H1 (cell line): Measurements from ENCODE around the gene RPS6KA2. TPM values are rescaled to one million over a fixed set of nuclear protein-coding genes. Genes with fewer than 3 reads are reported as not detected.

Source experiments
- CTCF ChIA-PET: fragments of 300-600 bp; sonication (Branson Sonifier 250); formaldehyde crosslinking; loops from one replicate; lab custom pipeline; 2021; ENCODE audit not compliant: partially characterized antibody; lab: Charles Lee
- POLR2A ChIA-PET: fragments of 300-600 bp; sonication (Branson Sonifier 250); formaldehyde crosslinking; loops from one replicate; lab custom pipeline; 2021; ENCODE audit warnings: inconsistent platforms; ENCODE audit not compliant: partially characterized antibody; lab: Charles Lee
- DNase-seq, 2 experiments: peaks; one replicate each; pipeline versions ENCODE4 v3.0.0 to v3.0.0-alpha.2; 2010 to 2022; ENCODE audit warnings: low spot score in 2 of 2, low read depth in 1 of 2, mixed read lengths in 1 of 2
- FAIRE-seq: peaks from 2 replicates; lab custom pipeline; 2011; peaks lifted over from hg19 to GRCh38; lab: Jason Lieb, UNC
- H2AFZ ChIP-seq: 2 replicates; pipeline ENCODE4 v1.8.1; 2012; ENCODE audit warnings: low read length, inconsistent platforms
- H2AK5ac ChIP-seq: 2 replicates; pipeline ENCODE4 v1.6.1; 2013; ENCODE audit warnings: low read depth, low read length
- H2BK120ac ChIP-seq: replicated peaks from 2 replicates; pipeline ENCODE3; 2013; ENCODE audit warnings: low read depth, low read length, inconsistent platforms
- H2BK12ac ChIP-seq: 2 replicates; pipeline ENCODE4 v1.6.1; 2013; ENCODE audit warnings: low read depth, low read length
- H2BK15ac ChIP-seq: 2 replicates; pipeline ENCODE4 v1.6.1; 2013; ENCODE audit warnings: low read length
- H2BK20ac ChIP-seq: 2 replicates; pipeline ENCODE4 v1.6.1; 2013; ENCODE audit warnings: low read length
- H2BK5ac ChIP-seq: 2 replicates; pipeline ENCODE4 v1.6.1; 2013; ENCODE audit warnings: low read depth, low read length
- H3K14ac ChIP-seq: 2 replicates; pipeline ENCODE4 v1.6.1; 2013; ENCODE audit warnings: inconsistent platforms; ENCODE audit not compliant: insufficient read length
- H3K18ac ChIP-seq: 2 replicates; pipeline ENCODE4 v1.6.1; 2013; ENCODE audit warnings: low read length; ENCODE audit errors: extremely low read depth
- H3K23ac ChIP-seq: 2 replicates; pipeline ENCODE4 v1.6.1; 2013; ENCODE audit warnings: inconsistent platforms; ENCODE audit not compliant: insufficient read length
- H3K23me2 ChIP-seq: 2 replicates; pipeline ENCODE4 v1.6.1; 2013; ENCODE audit warnings: low read depth, low read length
- H3K27ac ChIP-seq: 2 replicates; pipeline ENCODE4 v1.6.1; 2011; ENCODE audit warnings: low read depth, low read length, inconsistent platforms
- H3K27me3 ChIP-seq, 4 experiments: replicated peaks in 1 of 4; 1 replicate in 1 of 4; 2 replicates in 3 of 4; pipeline versions ENCODE4 v1.6.1 to v1.8.1; 2011 to 2013; ENCODE audit warnings: low read length in 3 of 4, mild to moderate bottlenecking in 3 of 4, inconsistent platforms in 2 of 4, mixed read lengths in 2 of 4, moderate library complexity in 1 of 4; ENCODE audit not compliant: control insufficient read depth in 3 of 4, insufficient read depth in 3 of 4; ENCODE audit errors: extremely low read depth in 1 of 4
- H3K36me3 ChIP-seq, 4 experiments: 2 replicates each; pipeline versions ENCODE4 v1.6.1 to v1.8.1; 2011 to 2013; ENCODE audit warnings: mild to moderate bottlenecking in 4 of 4, low read length in 3 of 4, moderate library complexity in 2 of 4, control low read depth in 1 of 4, inconsistent platforms in 1 of 4; ENCODE audit not compliant: insufficient read depth in 4 of 4, control insufficient read depth in 2 of 4
- H3K4ac ChIP-seq: replicated peaks from 2 replicates; pipeline ENCODE3; 2013; ENCODE audit warnings: low read length, low read depth, mixed read lengths, inconsistent platforms; ENCODE audit not compliant: insufficient read length
- H3K4me1 ChIP-seq, 4 experiments: replicated peaks in 1 of 4; 1 replicate in 1 of 4; 2 replicates in 3 of 4; pipeline versions ENCODE4 v1.6.1 to v1.8.1; 2011 to 2013; ENCODE audit warnings: low read length in 3 of 4, inconsistent platforms in 2 of 4, mixed read lengths in 1 of 4; ENCODE audit not compliant: insufficient read depth in 4 of 4, control insufficient read depth in 3 of 4
- H3K4me2 ChIP-seq, 2 experiments: 2 replicates each; pipeline versions ENCODE4 v1.6.1 to v1.8.1; 2011 to 2013; ENCODE audit warnings: low read depth in 2 of 2, low read length in 2 of 2, control low read depth in 1 of 2, inconsistent platforms in 1 of 2, mild to moderate bottlenecking in 1 of 2; ENCODE audit not compliant: insufficient read depth in 1 of 2
- H3K4me3 ChIP-seq, 4 experiments: fragments of 200-600, 300-600 bp in 1 of 4; sonication (generic), shearing (Covaris generic), sonication (Bioruptor Twin) in 1 of 4; 2 replicates each; pipeline versions ENCODE4 v1.5.1 to v1.8.1; 2011 to 2016; ENCODE audit warnings: low read length in 4 of 4, low read depth in 3 of 4, control low read depth in 2 of 4, inconsistent platforms in 2 of 4, mild to moderate bottlenecking in 2 of 4, mixed read lengths in 1 of 4, moderate library complexity in 1 of 4; ENCODE audit not compliant: insufficient read depth in 2 of 4; ENCODE audit errors: extremely low read depth in 1 of 4
- H3K56ac ChIP-seq: replicated peaks from 2 replicates; pipeline ENCODE3; 2013; ENCODE audit warnings: low read depth, mild to moderate bottlenecking, mixed read lengths, low read length, inconsistent platforms; ENCODE audit not compliant: insufficient read length
- H3K79me1 ChIP-seq: 2 replicates; pipeline ENCODE4 v1.6.1; 2013; ENCODE audit warnings: low read depth, low read length, control low read depth
- H3K79me2 ChIP-seq, 2 experiments: 2 replicates each; pipeline versions ENCODE4 v1.6.1 to v1.8.1; 2012 to 2013; ENCODE audit warnings: low read length in 2 of 2, mild to moderate bottlenecking in 2 of 2, inconsistent platforms in 1 of 2; ENCODE audit not compliant: insufficient read depth in 2 of 2, control insufficient read depth in 1 of 2
- H3K9ac ChIP-seq, 4 experiments: replicated peaks in 1 of 4; 1 replicate in 1 of 4; 2 replicates in 3 of 4; pipeline versions ENCODE4 v1.6.1 to v1.8.1; 2011 to 2013; ENCODE audit warnings: low read depth in 3 of 4, low read length in 3 of 4, control low read depth in 2 of 4, mild to moderate bottlenecking in 2 of 4, moderate library complexity in 2 of 4, inconsistent platforms in 1 of 4; ENCODE audit errors: extremely low read depth in 1 of 4
- H3K9me3 ChIP-seq, 2 experiments: 2 replicates each; pipeline versions ENCODE4 v1.6.1 to v1.8.1; 2012 to 2013; ENCODE audit warnings: mild to moderate bottlenecking in 2 of 2, moderate library complexity in 2 of 2, control low read depth in 1 of 2, inconsistent platforms in 1 of 2, low read depth in 1 of 2, low read length in 1 of 2, mixed read lengths in 1 of 2; ENCODE audit not compliant: insufficient read depth in 2 of 2
- H4K20me1 ChIP-seq, 2 experiments: replicated peaks in 1 of 2; 2 replicates each; pipeline versions ENCODE3 to v1.8.1; 2011 to 2013; ENCODE audit warnings: inconsistent platforms in 2 of 2, low read length in 2 of 2, mild to moderate bottlenecking in 1 of 2; ENCODE audit not compliant: insufficient read depth in 2 of 2, control insufficient read depth in 1 of 2
- H4K5ac ChIP-seq: 2 replicates; pipeline ENCODE4 v1.6.1; 2013; ENCODE audit warnings: low read length, low read depth, mixed read lengths, inconsistent platforms; ENCODE audit not compliant: insufficient read length
- H4K8ac ChIP-seq: 2 replicates; pipeline ENCODE4 v1.8.0; 2013; ENCODE audit warnings: mild to moderate bottlenecking, moderate library complexity, low read length, inconsistent platforms; ENCODE audit not compliant: insufficient read depth; ENCODE audit errors: extremely low read depth
- H4K91ac ChIP-seq: replicated peaks from 2 replicates; pipeline ENCODE3; 2013; ENCODE audit warnings: low read length, mixed read lengths, inconsistent platforms; ENCODE audit not compliant: insufficient read length
- ASH2L ChIP-seq: fragments of 200-600, 300-600 bp; sonication (generic); IDR thresholded peaks from one replicate; pipeline ENCODE4 v1.7.1; 2017; ENCODE audit warnings: low read length
- ATF2 ChIP-seq: IDR thresholded peaks from 2 replicates; pipeline ENCODE4 v1.6.1; 2012; ENCODE audit warnings: low read length, inconsistent platforms
- CEBPB ChIP-seq: IDR thresholded peaks from 2 replicates; pipeline ENCODE4 v1.6.1; 2012; ENCODE audit warnings: low read depth, low read length
- CTCF ChIP-seq, 3 experiments: IDR thresholded peaks; 1 replicate in 2 of 3; 2 replicates in 1 of 3; pipeline versions ENCODE4 v1.5.1 to v1.6.1; 2011; ENCODE audit warnings: low read length in 3 of 3, mild to moderate bottlenecking in 3 of 3, inconsistent platforms in 2 of 3, low read depth in 1 of 3, moderate library complexity in 1 of 3; ENCODE audit not compliant: insufficient read depth in 1 of 3; ENCODE audit errors: control extremely low read depth in 1 of 3
- E2F6 ChIP-seq: IDR thresholded peaks from 2 replicates; pipeline ENCODE4 v1.6.1; 2012; ENCODE audit warnings: inconsistent platforms
- JUND ChIP-seq: IDR thresholded peaks from 2 replicates; pipeline ENCODE4 v1.6.1; 2011; ENCODE audit warnings: mild to moderate bottlenecking, improper control_type of control experiment, low read length
- SIN3A ChIP-seq, 2 experiments: IDR thresholded peaks in 1 of 2; conservative IDR thresholded peaks in 1 of 2; 2 replicates each; pipeline ENCODE4 v1.6.1; 2011 to 2012; ENCODE audit warnings: low read length in 2 of 2, improper control_type of control experiment in 1 of 2, low read depth in 1 of 2, mild to moderate bottlenecking in 1 of 2
- SIRT6 ChIP-seq: IDR thresholded peaks from one replicate; pipeline ENCODE4 v1.7.1; 2012; ENCODE audit warnings: low read length, inconsistent platforms
- YY1 ChIP-seq: IDR thresholded peaks from 2 replicates; pipeline ENCODE4 v1.6.1; 2011; ENCODE audit warnings: low read depth, mild to moderate bottlenecking, low read length
- WGBS, 2 experiments: shearing (Covaris generic) in 1 of 2; methylation state at CpG; one replicate each; pipeline versions ENCODE4 v1.1.6 to v1.1.7; 2013 to 2015; ENCODE audit warnings: low lambda C conversion rate in 2 of 2, mixed read lengths in 2 of 2, inconsistent platforms in 1 of 2, low coverage in 1 of 2, missing lambda C conversion rate in 1 of 2; ENCODE audit not compliant: insufficient replicate concordance in 2 of 2, insufficient coverage in 1 of 2, insufficient read length in 1 of 2; ENCODE audit errors: extremely low coverage in 1 of 2, missing lambda C conversion rate in 1 of 2; 5-methylcytosine and 5-hydroxymethylcytosine counted together
- polyA plus RNA-seq, 7 experiments: library from polyadenylated mRNA; depleted of rRNA in 3 of 7; stranded (reverse) in 5 of 7; unstranded in 2 of 7; fragments of >200 nt in 5 of 7; fragments of 200-250 nt in 2 of 7; gene quantifications; 1 replicate in 5 of 7; 2 replicates in 1 of 7; 4 replicates in 1 of 7; pipeline versions ENCODE4 v1.2.1 to v1.2.3, GENCODE V29; 2011 to 2013; ENCODE audit warnings: missing spikeins in 2 of 7, mixed read lengths in 2 of 7
- total RNA-seq: library from RNA; stranded (reverse); fragmentation: NEBNext Ultra II Directional; extraction: Animal tissue kit (Norgen Biotek cat#: 25700); gene quantifications from 2 replicates; pipeline ENCODE4 v1.2.1, GENCODE V29; 2021

The RPS6KA2 gene
- total and polyA plus RNA-seq, 2 of the 8 experiments (the other 6 are each of a cell fraction or from before 2014, with no cell fraction given), result 8.8 to 25.7 TPM

- H4K20me1 ChIP-seq, result peaks cover 0 to 2% of the 10 kb centered on the region in 2 experiments
- H2AFZ ChIP-seq, result no peak overlapping the region
- no peak overlapping the region for H2BK15ac ChIP-seq
- no peak overlapping the region for H4K5ac ChIP-seq
- no peaks in the 10 kb centered on the region for H3K27me3 ChIP-seq
- H3K23me2 ChIP-seq, result no peaks in the 10 kb centered on the region
- FAIRE-seq (no peak), DNase-seq (no peak)
- no peak overlapping the region for H3K9ac ChIP-seq
- no peak overlapping the region for H3K56ac ChIP-seq
- no peak overlapping the region for H4K91ac ChIP-seq
- H4K8ac ChIP-seq, result no peak overlapping the region
- no peak overlapping the region for H3K27ac ChIP-seq
- H2BK20ac ChIP-seq, result no peak overlapping the region
- H3K4me3 ChIP-seq, result no peak overlapping the region
- H3K4me2 ChIP-seq, result no peak overlapping the region
- H2BK5ac ChIP-seq, result no peak overlapping the region
- ChIA-PET CTCF (interaction anchor here (0.7 to 2.8 kb wide), 6 partner anchors 9 to 271 kb away, joined by 3 to 13 read pairs (median 3); no protein-coding TSS in a partner anchor), POLR2A (interaction anchor here (0.6 to 1.8 kb wide), 6 partner anchors 9 to 113 kb away, joined by 3 to 4 read pairs (median 3); no protein-coding TSS in a partner anchor)
- no peak overlapping the region for H3K23ac ChIP-seq
- no peak overlapping the region for H3K18ac ChIP-seq
- H2BK12ac ChIP-seq, result no peak overlapping the region
- peaks cover 2 to 7% (median 4%) of the 10 kb centered on the region in 4 experiments; a peak in 4 of 7 replicates for H3K4me1 ChIP-seq
- no peaks in the 10 kb centered on the region for H3K36me3 ChIP-seq
- H3K79me1 ChIP-seq, result peaks cover 6% of the 10 kb centered on the region; the same call in 1 of the 2 replicates
- H2AK5ac ChIP-seq, result no peak overlapping the region
- no peaks in the 10 kb centered on the region for H3K9me3 ChIP-seq
- H3K79me2 ChIP-seq, result peaks cover 0 to 15% of the 10 kb centered on the region in 2 experiments; a peak in 2 of 4 replicates
- H3K4ac ChIP-seq, result no peak overlapping the region
- 90% methylated on average over 3 of the region's 3 CpGs; no CpG with 5 or more reads in 1 of the 2 experiments for WGBS, 2 experiments
- no peak overlapping the region for H2BK120ac ChIP-seq
- no peak overlapping the region for H3K14ac ChIP-seq
- TF ChIP-seq YY1 (no peak), JUND (no peak), E2F6 (no peak), SIRT6 (no peak), ASH2L (no peak), ATF2 (no peak), CTCF (IDR thresholded peaks at IDR 0.05; ENCODE audit: control extremely low read depth in 1 of 3, insufficient read depth in 1 of 3, low read depth in 1 of 3, low read length in 3 of 3) (no peak), CEBPB (no peak), SIN3A (conservative IDR thresholded peaks at IDR 0.05 in 1 of 2, IDR thresholded peaks at IDR 0.05 in 1 of 2; ENCODE audit: low read depth in 1 of 2, low read length in 2 of 2) (no peak)
These were observed 42.9 kb downstream of the RPS6KA2 start for GRCh38 chr6:166584155-166584554.
